Upper lobe of left lung (tissue), 6 donors: Measurements from ENCODE around the gene NASP. TPM values are rescaled to one million over a fixed set of nuclear protein-coding genes. Genes with fewer than 3 reads are reported as not detected.
A peak's percentile ranks its signal among the peaks of the same experiment; 100 is the strongest.

Source experiments
- ATAC-seq, 2 donors: fragments of 200-7000 bp; cut with Tn5 transposase; one replicate each; pipeline ENCODE4 v1.9.1; 2022; ENCODE audit warnings: mild to moderate bottlenecking in 2 of 2, moderate library complexity in 2 of 2; ENCODE audit not compliant: low FRiP score in 2 of 2
- DNase-seq, 2 donors: peaks; one replicate each; pipeline ENCODE4 v3.0.0-alpha.2; 2019 to 2020
- H3K27ac ChIP-seq, 4 donors: fragments of 200-600 bp; sonication (generic); one replicate each; pipeline ENCODE4 v1.5.1; 2016 to 2019
- H3K27me3 ChIP-seq, 4 donors: fragments of 200-600 bp; sonication (generic); one replicate each; pipeline ENCODE4 v1.5.1; 2017 to 2019
- H3K36me3 ChIP-seq, 4 donors: fragments of 200-600 bp; sonication (generic); one replicate each; pipeline ENCODE4 v1.5.1; 2016 to 2019
- H3K4me1 ChIP-seq, 4 donors: fragments of 200-600 bp; sonication (generic); one replicate each; pipeline ENCODE4 v1.5.1; 2018 to 2019
- H3K4me3 ChIP-seq, 4 donors: fragments of 200-600 bp; sonication (generic); one replicate each; pipeline ENCODE4 v1.5.1; 2017 to 2019; ENCODE audit warnings: mild to moderate bottlenecking in 2 of 4, moderate library complexity in 1 of 4
- H3K9me3 ChIP-seq, 4 donors: fragments of 200-600 bp; sonication (generic); one replicate each; pipeline ENCODE4 v1.5.1; 2018 to 2019
- CTCF ChIP-seq, 6 experiments: fragments of 450-650 bp in 4 of 6; fragments of 200-600 bp in 2 of 6; sonication (generic) in 2 of 6; IDR thresholded peaks; one replicate each; pipeline ENCODE4 v1.5.1; 2016 to 2019; ENCODE audit warnings: antibody characterized with exemption in 6 of 6
- EP300 ChIP-seq, 4 donors: sonication (generic); formaldehyde crosslinking; IDR thresholded peaks; one replicate each; pipeline ENCODE4 v1.5.1; 2017; ENCODE audit warnings: antibody characterized with exemption in 4 of 4, control low read depth in 2 of 4
- POLR2A ChIP-seq, 4 donors: fragments of 450-650 bp; IDR thresholded peaks; one replicate each; pipeline ENCODE4 v1.5.1; 2016 to 2017; ENCODE audit warnings: antibody characterized with exemption in 4 of 4, mild to moderate bottlenecking in 2 of 4
- POLR2AphosphoS5 ChIP-seq, 2 donors: sonication (generic); formaldehyde crosslinking; IDR thresholded peaks; one replicate each; pipeline ENCODE4 v1.5.1; 2017; ENCODE audit warnings: antibody characterized with exemption in 2 of 2
- WGBS, 2 donors: methylation state at CpG; one replicate each; pipeline ENCODE4 v1.1.5; 2017 to 2018; 5-methylcytosine and 5-hydroxymethylcytosine counted together
- total RNA-seq, 6 donors: library from RNA; depleted of rRNA in 4 of 6; stranded (reverse); fragments of >200 nt in 4 of 6; gene quantifications; one replicate each; pipeline versions ENCODE4 v1.1.0 to v1.2.1, GENCODE V29; 2016 to 2021
- donor health status: DM: no; HTN: no; CAD: no; lungs with moderate emphysema.
- donor health status: DM: no; HTN: yes; CAD: no; lungs with severe emphysema.

Gene NASP
- total RNA-seq, 6 donors from 2014 or later: 43.5 to 94.3 (median 59.5) TPM

- H3K4me1 ChIP-seq: peaks cover 0 to 9% (median 9%) of the 10 kb centered on the region in 4 donors
- no peaks in the 10 kb centered on the region for H3K9me3 ChIP-seq
- H3K27ac ChIP-seq: peak overlapping the region in 1 of 4 donors; percentile 2
- peaks cover 0 to 65% (median 25%) of the 10 kb centered on the region in 4 donors for H3K36me3 ChIP-seq
- TF ChIP-seq CTCF (IDR thresholded peaks at IDR 0.05) (no peak), POLR2AphosphoS5 (IDR thresholded peaks at IDR 0.05) (no peak), EP300 (IDR thresholded peaks at IDR 0.05) (no peak), POLR2A (IDR thresholded peaks at IDR 0.05) (no peak)
- 73 to 81% methylated on average over 5 of the region's 5 CpGs for WGBS, 2 donors
- no peaks in the 10 kb centered on the region for H3K27me3 ChIP-seq
- DNase-seq (no peak), ATAC-seq (peak in 1 of 2 donors; percentile 74)
- no peak overlapping the region for H3K4me3 ChIP-seq
Measured at GRCh38 chr1:45608175-45609156, 24.6 kb downstream of the NASP start.

- H3K36me3 ChIP-seq: peaks cover 5 to 80% (median 41%) of the 10 kb centered on the region in 4 donors
- ATAC-seq: no peak
- H3K9me3 ChIP-seq: no peaks in the 10 kb centered on the region
- TF ChIP-seq POLR2AphosphoS5 (IDR thresholded peaks at IDR 0.05) (no peak), EP300 (IDR thresholded peaks at IDR 0.05) (no peak), CTCF (IDR thresholded peaks at IDR 0.05) (no peak), POLR2A (IDR thresholded peaks at IDR 0.05) (no peak)
- no peak overlapping the region for H3K27ac ChIP-seq
- DNase-seq: no peak
- H3K27me3 ChIP-seq: no peaks in the 10 kb centered on the region
- 96 to 98% methylated on average over 10 of the region's 10 CpGs for WGBS, 2 donors
- peaks cover 0 to 9% (median 9%) of the 10 kb centered on the region in 4 donors for H3K4me1 ChIP-seq
- H3K4me3 ChIP-seq: no peak overlapping the region
Measured at GRCh38 chr1:45610589-45611226, 26.9 kb downstream of the NASP start.

GRCh38 chr1:45612941-45613579 is 29.2 kb downstream of the NASP start:
- no peak for TF ChIP-seq CTCF (IDR thresholded peaks at IDR 0.05)
- no peak for TF ChIP-seq POLR2AphosphoS5 (IDR thresholded peaks at IDR 0.05)
- no peak for TF ChIP-seq EP300 (IDR thresholded peaks at IDR 0.05)
- TF ChIP-seq POLR2A (IDR thresholded peaks at IDR 0.05): no peak
- H3K36me3 ChIP-seq: peaks cover 23 to 85% (median 56%) of the 10 kb centered on the region in 4 donors
- WGBS, 2 donors: 79 to 91% methylated on average over 6 to 8 of the region's 8 CpGs
- H3K4me1 ChIP-seq: peaks cover 0 to 5% (median 0%) of the 10 kb centered on the region in 4 donors
- no peak overlapping the region for H3K27ac ChIP-seq
- DNase-seq: no peak
- no peak for ATAC-seq
- H3K4me3 ChIP-seq: no peak overlapping the region
- no peaks in the 10 kb centered on the region for H3K27me3 ChIP-seq
- no peaks in the 10 kb centered on the region for H3K9me3 ChIP-seq

- TF ChIP-seq EP300 (IDR thresholded peaks at IDR 0.05): no peak
- TF ChIP-seq CTCF (IDR thresholded peaks at IDR 0.05): no peak
- no peak for TF ChIP-seq POLR2A (IDR thresholded peaks at IDR 0.05)
- no peak for TF ChIP-seq POLR2AphosphoS5 (IDR thresholded peaks at IDR 0.05)
- no peaks in the 10 kb centered on the region for H3K27me3 ChIP-seq
- peaks cover 0 to 8% (median 4%) of the 10 kb centered on the region in 4 donors for H3K4me1 ChIP-seq
- no peaks in the 10 kb centered on the region for H3K9me3 ChIP-seq
- H3K27ac ChIP-seq: no peak overlapping the region
- DNase-seq: no peak
- WGBS, 2 donors: 86 to 100% methylated on average over 1 of the region's 1 CpG
- peaks cover 23 to 69% (median 48%) of the 10 kb centered on the region in 4 donors for H3K36me3 ChIP-seq
- H3K4me3 ChIP-seq: no peak overlapping the region
- ATAC-seq: no peak
Measured at GRCh38 chr1:45615885-45616284, 32.0 kb downstream of the NASP start.
